GM12892 (cell line): ENCODE data around the gene CA6.

Experiments used
- POLR2A ChIP-seq: IDR thresholded peaks from 2 replicates; pipeline ENCODE4 v1.6.1; 2011; ENCODE audit warnings: low read depth, low read length, control low read depth
- POLR2AphosphoS5 ChIP-seq: IDR thresholded peaks from 2 replicates; pipeline ENCODE4 v1.6.1; 2011; ENCODE audit warnings: low read depth, low read length, control low read depth
- TAF1 ChIP-seq: IDR thresholded peaks from 2 replicates; pipeline ENCODE4 v1.6.1; 2011; ENCODE audit warnings: low read depth, mild to moderate bottlenecking, control low read depth, low read length, borderline replicate concordance

- TF ChIP-seq POLR2A, result no peak
- TF ChIP-seq TAF1, result no peak
- TF ChIP-seq POLR2AphosphoS5, result no peak
Measured at GRCh38 chr1:8963963-8964362, 18.3 kb downstream of the CA6 start.
